K562 (cell line): ENCODE results near the gene KLHL28. TPM values are rescaled to one million over a fixed set of nuclear protein-coding genes. Genes with fewer than 3 reads are reported as not detected.
A peak's percentile ranks its signal among the peaks of the same experiment; 100 is the strongest.

ENCODE experiments used
- ATAC-seq: fragments of 200-7000 bp; cut with Tn5 transposase; 3 replicates; pipeline ENCODE4 v1.9.1; 2020; ENCODE audit warnings: moderate library complexity
- BruUV-seq: library from RNA; stranded (reverse); fragments of 400-500 nt; replicated peaks from 2 replicates; lab custom pipeline; 2021; lab: Mats Ljungman, UMichigan
- CTCF ChIA-PET: fragments of 300-600 bp; formaldehyde crosslinking; extraction: SDS; loops from one replicate; lab custom pipeline; 2021; ENCODE audit warnings: low intra/inter-chr PET ratio; lab: Yijun Ruan, JAX
- POLR2A ChIA-PET: fragments of 300-600, 350-650 bp; sonication (Branson Sonifier 250); formaldehyde crosslinking; extraction: SDS; loops from one replicate; lab custom pipeline; 2021; ENCODE audit warnings: antibody characterized with exemption, inconsistent platforms; lab: Yijun Ruan, JAX
- DNase-seq, 4 experiments: peaks; one replicate each; pipeline versions ENCODE4 v3.0.0 to v3.0.0-alpha.2; 2011 to 2018; ENCODE audit warnings: low spot score in 3 of 4, mixed read lengths in 3 of 4; ENCODE audit errors: extremely low read depth in 1 of 4
- FAIRE-seq: peaks from 2 replicates; lab custom pipeline; 2011; peaks lifted over from hg19 to GRCh38; lab: Jason Lieb, UNC
- H2AFZ ChIP-seq: 2 replicates; pipeline ENCODE4 v1.6.0; 2011; ENCODE audit warnings: low read depth, low read length, control low read depth, inconsistent platforms
- H3K27ac ChIP-seq: fragments of 200-600 bp; 3 replicates; pipeline ENCODE4 v1.8.0; 2011; ENCODE audit warnings: low read depth, mild to moderate bottlenecking, control low read depth, inconsistent platforms, low read length, moderate library complexity, mixed read lengths; ENCODE audit errors: extremely low read depth
- H3K27me3 ChIP-seq, 2 experiments: fragments of 300-600 bp in 1 of 2; 2 replicates in 1 of 2; 3 replicates in 1 of 2; pipeline versions ENCODE4 v1.6.0 to v1.8.0; 2011; ENCODE audit warnings: inconsistent platforms in 2 of 2, low read length in 2 of 2, mild to moderate bottlenecking in 1 of 2, mixed read lengths in 1 of 2, moderate library complexity in 1 of 2; ENCODE audit not compliant: control insufficient read depth in 2 of 2, insufficient read depth in 2 of 2
- H3K36me3 ChIP-seq: fragments of 300-600 bp; 3 replicates; pipeline ENCODE4 v1.8.0; 2011; ENCODE audit warnings: mild to moderate bottlenecking, low read length, inconsistent platforms; ENCODE audit not compliant: control insufficient read depth, insufficient read depth
- H3K4me1 ChIP-seq, 2 experiments: fragments of 200-600 bp in 1 of 2; replicated peaks in 1 of 2; 2 replicates in 1 of 2; 3 replicates in 1 of 2; pipeline versions ENCODE4 v1.5.1 to v1.8.0; 2011; ENCODE audit warnings: inconsistent platforms in 2 of 2, low read length in 2 of 2, mild to moderate bottlenecking in 1 of 2, mixed read lengths in 1 of 2, moderate library complexity in 1 of 2; ENCODE audit not compliant: control insufficient read depth in 2 of 2, insufficient read depth in 2 of 2
- H3K4me2 ChIP-seq: 2 replicates; pipeline ENCODE4 v1.6.1; 2011; ENCODE audit warnings: low read length, control low read depth, inconsistent platforms, mixed read lengths; ENCODE audit not compliant: insufficient read depth
- H3K4me3 ChIP-seq: fragments of 200-600 bp; sonication (generic), shearing (Covaris generic); 2 replicates; pipeline ENCODE4 v1.5.1; 2016; ENCODE audit warnings: control low read depth, inconsistent platforms
- H3K79me2 ChIP-seq: fragments of 200-600 bp; 3 replicates; pipeline ENCODE4 v1.8.0; 2011; ENCODE audit warnings: low read length, inconsistent platforms; ENCODE audit not compliant: control insufficient read depth, insufficient read depth
- H3K9ac ChIP-seq, 2 experiments: 2 replicates each; pipeline versions ENCODE4 v1.6.0 to v1.6.1; 2011; ENCODE audit warnings: low read depth in 2 of 2, low read length in 2 of 2, control low read depth in 1 of 2, inconsistent platforms in 1 of 2, mild to moderate bottlenecking in 1 of 2, mixed read lengths in 1 of 2; ENCODE audit not compliant: insufficient read depth in 1 of 2
- H3K9me1 ChIP-seq: one replicate; pipeline ENCODE4 v1.6.0; 2011; ENCODE audit warnings: inconsistent platforms, mild to moderate bottlenecking, low read length, moderate library complexity; ENCODE audit not compliant: control insufficient read depth, insufficient read depth
- H3K9me3 ChIP-seq: replicated peaks from 2 replicates; pipeline ENCODE4 v1.5.1; 2011; ENCODE audit warnings: low read depth, low read length, inconsistent platforms; ENCODE audit not compliant: control insufficient read depth, insufficient read depth
- H4K20me1 ChIP-seq: replicated peaks from 2 replicates; pipeline ENCODE4 v1.6.1; 2011; ENCODE audit warnings: low read length, inconsistent platforms, mixed read lengths; ENCODE audit not compliant: control insufficient read depth, insufficient read depth
- KAT2B ChIP-seq: IDR thresholded peaks from one replicate; pipeline ENCODE4 v1.6.1; 2012; ENCODE audit warnings: low read depth, mild to moderate bottlenecking, control low read depth, inconsistent platforms, low read length, moderate library complexity
- SRSF1 ChIP-seq: fragments of 200-400 bp; formaldehyde crosslinking; IDR thresholded peaks from 2 replicates; pipeline ENCODE4 v1.6.1; 2017; ENCODE audit warnings: mild to moderate bottlenecking, low read depth, low read length, moderate library complexity
- WGBS: fragments of 100-300 bp; shearing (Covaris generic); methylation state at CpG from one replicate; pipeline ENCODE4 v1.1.6; 2016; ENCODE audit warnings: low coverage, mixed read lengths; ENCODE audit not compliant: insufficient coverage; ENCODE audit errors: missing lambda C conversion rate; 5-methylcytosine and 5-hydroxymethylcytosine counted together
- in situ Hi-C: fragments of 300-500 bp; cut with MboI; formaldehyde crosslinking; loops from 4 replicates; pipeline ENCODE4 v1.15.0; 2018; ENCODE audit warnings: inconsistent platforms, mixed read lengths
- intact Hi-C: fragments of 100-400 bp; cut with micrococcal nuclease; formaldehyde crosslinking; loops from 2 replicates; pipeline ENCODE4 v1.14.2; 2022
- polyA plus RNA-seq, 8 experiments: library from polyadenylated mRNA; depleted of rRNA in 4 of 8; stranded (reverse) in 5 of 8; unstranded in 3 of 8; fragments of >200 nt; fragmentation: Nextera tagmentation in 2 of 8; fragmentation: Illumina TruSeq in 1 of 8; extraction: Ambion mirVana in 2 of 8; extraction: Trizol in 1 of 8; gene quantifications; 2 replicates each; pipeline versions ENCODE4 v1.2.1 to v1.2.3, GENCODE V29; 2011 to 2014; ENCODE audit warnings: inconsistent platforms in 1 of 8, missing spikeins in 1 of 8
- total RNA-seq, 7 experiments: library from RNA; depleted of rRNA in 6 of 7; stranded (reverse); fragments of >200 nt in 6 of 7; fragmentation: Illumina TruSeq in 2 of 7; extraction: Trizol in 2 of 7; gene quantifications; 2 replicates each; pipeline versions ENCODE4 v1.2.1 to v1.2.3, GENCODE V29; 2011 to 2021; ENCODE audit warnings: low replicate concordance in 1 of 7
- TF ChIP-seq, protein P1 (sequence below), 3 experiments: fragments of 200-800 bp in 1 of 3; sonication (Bioruptor generic) in 1 of 3; sonication (generic) in 1 of 3; formaldehyde crosslinking in 1 of 3; IDR thresholded peaks; 2 replicates each; pipeline versions ENCODE4 v1.6.1 to v1.8.0; 2016 to 2022; ENCODE audit warnings: mild to moderate bottlenecking in 2 of 3, missing compliant biosample characterization in 2 of 3, missing genetic modification characterization in 2 of 3, missing genetic modification reagents in 1 of 3
- TF ChIP-seq, protein P2 (sequence below), 2 experiments: fragments of 150-350 bp in 1 of 2; IDR thresholded peaks; 2 replicates each; pipeline ENCODE4 v1.6.1; 2012 to 2016; ENCODE audit warnings: low read depth in 2 of 2, low read length in 2 of 2, mild to moderate bottlenecking in 1 of 2, moderate library complexity in 1 of 2
- TF ChIP-seq, protein P3 (sequence below): fragments of 450-650 bp; IDR thresholded peaks from 2 replicates; pipeline ENCODE4 v1.6.1; 2016; ENCODE audit warnings: mild to moderate bottlenecking, moderate library complexity

The KLHL28 gene
- total and polyA plus RNA-seq, 9 of the 15 experiments (the other 6 are each of a cell fraction or from before 2014, with no cell fraction given), result 1.1 to 7.5 (median 4.7) TPM

DNA sequence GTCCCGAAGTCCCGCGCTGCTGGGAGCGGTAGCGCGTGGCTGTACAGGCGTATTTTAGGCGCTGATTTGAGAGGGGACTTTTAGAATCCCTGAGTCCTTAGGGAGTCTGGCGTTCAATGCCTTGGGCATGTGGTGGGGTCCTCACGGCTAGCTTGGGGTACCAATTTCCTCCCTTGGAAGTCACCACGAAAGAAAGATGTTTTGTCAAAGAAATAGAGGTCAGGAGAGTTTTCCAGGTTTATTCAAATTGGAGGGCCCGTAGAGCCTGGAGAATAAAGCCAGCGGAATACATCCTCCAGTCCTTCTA lies 63.9 kb downstream of the KLHL28 start:
- Histone ChIP-seq H3K9me3 (peaks cover 3% of the 10 kb centered on the region; the same call in 1 of the 2 replicates), H3K4me1 (peaks cover 0 to 5% of the 10 kb centered on the region in 2 experiments; a peak in 2 of 5 replicates), H3K36me3 (no peaks in the 10 kb centered on the region), H3K4me3 (peak overlapping the region; percentile 86), H3K27ac (peak overlapping the region; percentile 81), H2AFZ (peak overlapping the region; percentile 92), H3K27me3 (no peaks in the 10 kb centered on the region), H3K9ac (peak overlapping the region; percentile 69 to 92), H3K4me2 (peak overlapping the region; percentile 81), H3K79me2 (no peaks in the 10 kb centered on the region), H3K9me1 (no peaks in the 10 kb centered on the region), H4K20me1 (no peaks in the 10 kb centered on the region)
- FAIRE-seq (no peak), DNase-seq (peak in 1 of 4 experiments; percentile 69), ATAC-seq (peak; percentile 88)
- 5% methylated on average over 10 of the region's 13 CpGs for WGBS
- CTCF ChIA-PET, result no interaction called here
- in situ Hi-C loops (no loop called here), intact Hi-C loops (no loop called here)
- POLR2A ChIA-PET, result interaction anchor here (0.6 to 1.4 kb wide), 2 partner anchors 10 to 735 kb away, joined by 3 to 4 read pairs; no protein-coding TSS in a partner anchor
- BruUV-seq, result no TSS peak
- no peak for TF ChIP-seq SRSF1
- TF ChIP-seq, protein P1, sequence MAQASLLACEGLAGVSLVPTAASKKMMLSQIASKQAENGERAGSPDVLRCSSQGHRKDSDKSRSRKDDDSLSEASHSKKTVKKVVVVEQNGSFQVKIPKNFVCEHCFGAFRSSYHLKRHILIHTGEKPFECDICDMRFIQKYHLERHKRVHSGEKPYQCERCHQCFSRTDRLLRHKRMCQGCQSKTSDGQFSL (CRISPR knock-in tag; IDR thresholded peaks at IDR 0.05), result no peak
- TF ChIP-seq, protein P1 (tag; IDR thresholded peaks at IDR 0.05), result no peak
- TF ChIP-seq, protein P2, sequence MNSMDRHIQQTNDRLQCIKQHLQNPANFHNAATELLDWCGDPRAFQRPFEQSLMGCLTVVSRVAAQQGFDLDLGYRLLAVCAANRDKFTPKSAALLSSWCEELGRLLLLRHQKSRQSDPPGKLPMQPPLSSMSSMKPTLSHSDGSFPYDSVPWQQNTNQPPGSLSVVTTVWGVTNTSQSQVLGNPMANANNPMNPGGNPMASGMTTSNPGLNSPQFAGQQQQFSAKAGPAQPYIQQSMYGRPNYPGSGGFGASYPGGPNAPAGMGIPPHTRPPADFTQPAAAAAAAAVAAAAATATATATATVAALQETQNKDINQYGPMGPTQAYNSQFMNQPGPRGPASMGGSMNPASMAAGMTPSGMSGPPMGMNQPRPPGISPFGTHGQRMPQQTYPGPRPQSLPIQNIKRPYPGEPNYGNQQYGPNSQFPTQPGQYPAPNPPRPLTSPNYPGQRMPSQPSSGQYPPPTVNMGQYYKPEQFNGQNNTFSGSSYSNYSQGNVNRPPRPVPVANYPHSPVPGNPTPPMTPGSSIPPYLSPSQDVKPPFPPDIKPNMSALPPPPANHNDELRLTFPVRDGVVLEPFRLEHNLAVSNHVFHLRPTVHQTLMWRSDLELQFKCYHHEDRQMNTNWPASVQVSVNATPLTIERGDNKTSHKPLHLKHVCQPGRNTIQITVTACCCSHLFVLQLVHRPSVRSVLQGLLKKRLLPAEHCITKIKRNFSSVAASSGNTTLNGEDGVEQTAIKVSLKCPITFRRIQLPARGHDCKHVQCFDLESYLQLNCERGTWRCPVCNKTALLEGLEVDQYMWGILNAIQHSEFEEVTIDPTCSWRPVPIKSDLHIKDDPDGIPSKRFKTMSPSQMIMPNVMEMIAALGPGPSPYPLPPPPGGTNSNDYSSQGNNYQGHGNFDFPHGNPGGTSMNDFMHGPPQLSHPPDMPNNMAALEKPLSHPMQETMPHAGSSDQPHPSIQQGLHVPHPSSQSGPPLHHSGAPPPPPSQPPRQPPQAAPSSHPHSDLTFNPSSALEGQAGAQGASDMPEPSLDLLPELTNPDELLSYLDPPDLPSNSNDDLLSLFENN (IDR thresholded peaks at IDR 0.05; ENCODE audit: low read depth in 2 of 2, low read length in 2 of 2), result no peak
- TF ChIP-seq KAT2B, result no peak
- TF ChIP-seq, protein P3, sequence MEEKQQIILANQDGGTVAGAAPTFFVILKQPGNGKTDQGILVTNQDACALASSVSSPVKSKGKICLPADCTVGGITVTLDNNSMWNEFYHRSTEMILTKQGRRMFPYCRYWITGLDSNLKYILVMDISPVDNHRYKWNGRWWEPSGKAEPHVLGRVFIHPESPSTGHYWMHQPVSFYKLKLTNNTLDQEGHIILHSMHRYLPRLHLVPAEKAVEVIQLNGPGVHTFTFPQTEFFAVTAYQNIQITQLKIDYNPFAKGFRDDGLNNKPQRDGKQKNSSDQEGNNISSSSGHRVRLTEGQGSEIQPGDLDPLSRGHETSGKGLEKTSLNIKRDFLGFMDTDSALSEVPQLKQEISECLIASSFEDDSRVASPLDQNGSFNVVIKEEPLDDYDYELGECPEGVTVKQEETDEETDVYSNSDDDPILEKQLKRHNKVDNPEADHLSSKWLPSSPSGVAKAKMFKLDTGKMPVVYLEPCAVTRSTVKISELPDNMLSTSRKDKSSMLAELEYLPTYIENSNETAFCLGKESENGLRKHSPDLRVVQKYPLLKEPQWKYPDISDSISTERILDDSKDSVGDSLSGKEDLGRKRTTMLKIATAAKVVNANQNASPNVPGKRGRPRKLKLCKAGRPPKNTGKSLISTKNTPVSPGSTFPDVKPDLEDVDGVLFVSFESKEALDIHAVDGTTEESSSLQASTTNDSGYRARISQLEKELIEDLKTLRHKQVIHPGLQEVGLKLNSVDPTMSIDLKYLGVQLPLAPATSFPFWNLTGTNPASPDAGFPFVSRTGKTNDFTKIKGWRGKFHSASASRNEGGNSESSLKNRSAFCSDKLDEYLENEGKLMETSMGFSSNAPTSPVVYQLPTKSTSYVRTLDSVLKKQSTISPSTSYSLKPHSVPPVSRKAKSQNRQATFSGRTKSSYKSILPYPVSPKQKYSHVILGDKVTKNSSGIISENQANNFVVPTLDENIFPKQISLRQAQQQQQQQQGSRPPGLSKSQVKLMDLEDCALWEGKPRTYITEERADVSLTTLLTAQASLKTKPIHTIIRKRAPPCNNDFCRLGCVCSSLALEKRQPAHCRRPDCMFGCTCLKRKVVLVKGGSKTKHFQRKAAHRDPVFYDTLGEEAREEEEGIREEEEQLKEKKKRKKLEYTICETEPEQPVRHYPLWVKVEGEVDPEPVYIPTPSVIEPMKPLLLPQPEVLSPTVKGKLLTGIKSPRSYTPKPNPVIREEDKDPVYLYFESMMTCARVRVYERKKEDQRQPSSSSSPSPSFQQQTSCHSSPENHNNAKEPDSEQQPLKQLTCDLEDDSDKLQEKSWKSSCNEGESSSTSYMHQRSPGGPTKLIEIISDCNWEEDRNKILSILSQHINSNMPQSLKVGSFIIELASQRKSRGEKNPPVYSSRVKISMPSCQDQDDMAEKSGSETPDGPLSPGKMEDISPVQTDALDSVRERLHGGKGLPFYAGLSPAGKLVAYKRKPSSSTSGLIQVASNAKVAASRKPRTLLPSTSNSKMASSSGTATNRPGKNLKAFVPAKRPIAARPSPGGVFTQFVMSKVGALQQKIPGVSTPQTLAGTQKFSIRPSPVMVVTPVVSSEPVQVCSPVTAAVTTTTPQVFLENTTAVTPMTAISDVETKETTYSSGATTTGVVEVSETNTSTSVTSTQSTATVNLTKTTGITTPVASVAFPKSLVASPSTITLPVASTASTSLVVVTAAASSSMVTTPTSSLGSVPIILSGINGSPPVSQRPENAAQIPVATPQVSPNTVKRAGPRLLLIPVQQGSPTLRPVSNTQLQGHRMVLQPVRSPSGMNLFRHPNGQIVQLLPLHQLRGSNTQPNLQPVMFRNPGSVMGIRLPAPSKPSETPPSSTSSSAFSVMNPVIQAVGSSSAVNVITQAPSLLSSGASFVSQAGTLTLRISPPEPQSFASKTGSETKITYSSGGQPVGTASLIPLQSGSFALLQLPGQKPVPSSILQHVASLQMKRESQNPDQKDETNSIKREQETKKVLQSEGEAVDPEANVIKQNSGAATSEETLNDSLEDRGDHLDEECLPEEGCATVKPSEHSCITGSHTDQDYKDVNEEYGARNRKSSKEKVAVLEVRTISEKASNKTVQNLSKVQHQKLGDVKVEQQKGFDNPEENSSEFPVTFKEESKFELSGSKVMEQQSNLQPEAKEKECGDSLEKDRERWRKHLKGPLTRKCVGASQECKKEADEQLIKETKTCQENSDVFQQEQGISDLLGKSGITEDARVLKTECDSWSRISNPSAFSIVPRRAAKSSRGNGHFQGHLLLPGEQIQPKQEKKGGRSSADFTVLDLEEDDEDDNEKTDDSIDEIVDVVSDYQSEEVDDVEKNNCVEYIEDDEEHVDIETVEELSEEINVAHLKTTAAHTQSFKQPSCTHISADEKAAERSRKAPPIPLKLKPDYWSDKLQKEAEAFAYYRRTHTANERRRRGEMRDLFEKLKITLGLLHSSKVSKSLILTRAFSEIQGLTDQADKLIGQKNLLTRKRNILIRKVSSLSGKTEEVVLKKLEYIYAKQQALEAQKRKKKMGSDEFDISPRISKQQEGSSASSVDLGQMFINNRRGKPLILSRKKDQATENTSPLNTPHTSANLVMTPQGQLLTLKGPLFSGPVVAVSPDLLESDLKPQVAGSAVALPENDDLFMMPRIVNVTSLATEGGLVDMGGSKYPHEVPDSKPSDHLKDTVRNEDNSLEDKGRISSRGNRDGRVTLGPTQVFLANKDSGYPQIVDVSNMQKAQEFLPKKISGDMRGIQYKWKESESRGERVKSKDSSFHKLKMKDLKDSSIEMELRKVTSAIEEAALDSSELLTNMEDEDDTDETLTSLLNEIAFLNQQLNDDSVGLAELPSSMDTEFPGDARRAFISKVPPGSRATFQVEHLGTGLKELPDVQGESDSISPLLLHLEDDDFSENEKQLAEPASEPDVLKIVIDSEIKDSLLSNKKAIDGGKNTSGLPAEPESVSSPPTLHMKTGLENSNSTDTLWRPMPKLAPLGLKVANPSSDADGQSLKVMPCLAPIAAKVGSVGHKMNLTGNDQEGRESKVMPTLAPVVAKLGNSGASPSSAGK, result peak; percentile 59
